ENCODE results near the gene SH3RF3. TPM values are rescaled to one million over a fixed set of nuclear protein-coding genes. Genes with fewer than 3 reads are reported as not detected.
A peak's percentile ranks its signal among the peaks of the same experiment; 100 is the strongest.

SH3RF3 gene
- total RNA-seq, 2 donors from 2014 or later, result 37.4 to 61.7 TPM

DNA sequence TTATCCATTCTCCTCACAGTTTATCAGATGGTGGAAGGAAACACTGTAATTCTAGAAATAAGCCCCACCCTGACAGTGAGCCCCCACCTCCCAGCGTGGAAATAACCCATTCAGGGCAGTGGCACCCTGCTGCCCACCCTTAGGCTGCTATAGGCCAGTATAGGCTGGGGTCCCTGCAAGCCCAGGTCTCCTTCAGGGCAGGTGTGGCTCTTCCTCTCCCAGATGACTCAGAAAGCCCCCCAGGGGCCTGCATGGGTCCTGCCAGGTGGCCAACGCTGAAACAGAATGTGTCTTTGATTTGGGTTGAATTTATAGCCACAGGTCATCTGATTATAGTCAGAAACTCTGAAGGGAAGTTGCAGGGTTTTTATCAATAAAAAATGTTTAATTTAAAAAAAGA, 136.4 kb downstream of the SH3RF3 start:
- no peak for ATAC-seq (ENCODE audit: insufficient number of reproducible peaks, low FRiP score, low read depth)
- no peaks in the 10 kb centered on the region for H3K9me3 ChIP-seq
- no peaks in the 10 kb centered on the region for H3K27me3 ChIP-seq (replicated peaks; ENCODE audit: insufficient read depth)
- H3K27ac ChIP-seq, result peak overlapping the region; percentile 11 to 39
- DNase-seq (ENCODE audit: low spot score), result no peak
- H3K4me3 ChIP-seq, result no peak overlapping the region
- peaks cover 23 to 44% of the 10 kb centered on the region in 2 donors for H3K4me1 ChIP-seq (ENCODE audit: control insufficient read depth in 1 of 2, low read depth in 2 of 2)
- TF ChIP-seq, protein P1, sequence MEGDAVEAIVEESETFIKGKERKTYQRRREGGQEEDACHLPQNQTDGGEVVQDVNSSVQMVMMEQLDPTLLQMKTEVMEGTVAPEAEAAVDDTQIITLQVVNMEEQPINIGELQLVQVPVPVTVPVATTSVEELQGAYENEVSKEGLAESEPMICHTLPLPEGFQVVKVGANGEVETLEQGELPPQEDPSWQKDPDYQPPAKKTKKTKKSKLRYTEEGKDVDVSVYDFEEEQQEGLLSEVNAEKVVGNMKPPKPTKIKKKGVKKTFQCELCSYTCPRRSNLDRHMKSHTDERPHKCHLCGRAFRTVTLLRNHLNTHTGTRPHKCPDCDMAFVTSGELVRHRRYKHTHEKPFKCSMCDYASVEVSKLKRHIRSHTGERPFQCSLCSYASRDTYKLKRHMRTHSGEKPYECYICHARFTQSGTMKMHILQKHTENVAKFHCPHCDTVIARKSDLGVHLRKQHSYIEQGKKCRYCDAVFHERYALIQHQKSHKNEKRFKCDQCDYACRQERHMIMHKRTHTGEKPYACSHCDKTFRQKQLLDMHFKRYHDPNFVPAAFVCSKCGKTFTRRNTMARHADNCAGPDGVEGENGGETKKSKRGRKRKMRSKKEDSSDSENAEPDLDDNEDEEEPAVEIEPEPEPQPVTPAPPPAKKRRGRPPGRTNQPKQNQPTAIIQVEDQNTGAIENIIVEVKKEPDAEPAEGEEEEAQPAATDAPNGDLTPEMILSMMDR (IDR thresholded peaks at IDR 0.05), result no peak
- no peaks in the 10 kb centered on the region for H3K36me3 ChIP-seq

DNA sequence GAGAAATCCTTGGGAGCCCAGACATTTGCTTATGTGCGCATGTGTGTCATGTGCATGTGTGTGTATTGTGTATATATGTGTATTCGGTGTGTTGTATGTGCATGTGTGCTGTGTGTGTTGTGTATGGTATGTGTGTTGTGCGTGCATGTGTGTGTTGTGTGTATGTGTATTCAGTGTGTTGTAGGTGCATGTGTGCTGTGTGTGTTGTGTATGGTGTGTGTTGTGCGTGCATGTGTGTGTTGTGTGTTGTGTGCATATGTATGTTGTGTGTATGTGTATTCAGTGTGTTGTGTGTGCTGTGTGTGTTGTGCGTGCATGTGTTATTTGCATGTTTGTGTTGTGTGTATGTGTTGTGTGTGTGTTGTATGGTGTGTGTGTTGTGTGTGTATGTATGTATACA, 136.9 kb downstream of the SH3RF3 start:
- Histone ChIP-seq H3K36me3 (no peaks in the 10 kb centered on the region), H3K27me3 (replicated peaks; ENCODE audit: insufficient read depth) (no peaks in the 10 kb centered on the region), H3K4me1 (ENCODE audit: control insufficient read depth in 1 of 2, low read depth in 2 of 2) (peaks cover 23 to 46% of the 10 kb centered on the region in 2 donors), H3K4me3 (no peak overlapping the region), H3K27ac (no peak overlapping the region), H3K9me3 (no peaks in the 10 kb centered on the region)
- DNase-seq (ENCODE audit: low spot score), result no peak
- TF ChIP-seq, protein P1 (IDR thresholded peaks at IDR 0.05), result no peak
- no peak for ATAC-seq (ENCODE audit: insufficient number of reproducible peaks, low FRiP score, low read depth)

DNA sequence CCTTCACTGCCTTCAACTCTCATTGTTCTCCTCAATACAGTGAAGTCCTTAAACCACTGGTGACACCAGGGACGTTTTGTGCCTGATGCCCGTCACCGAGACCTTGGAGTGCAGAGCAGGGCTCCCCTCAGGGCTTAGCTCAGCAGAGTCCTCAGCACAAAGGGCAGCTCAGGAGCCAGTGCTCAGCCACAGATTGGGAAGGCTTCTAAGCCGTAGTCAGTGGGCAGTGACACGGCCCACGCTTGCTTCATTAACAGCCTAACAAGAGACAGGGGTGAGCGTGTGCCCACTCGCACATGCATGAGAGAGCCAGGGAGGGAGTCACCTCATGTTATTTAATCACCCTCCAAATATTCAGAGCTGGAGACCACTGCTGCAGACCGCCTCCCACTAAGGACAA, 137.5 kb downstream of the SH3RF3 start:
- TF ChIP-seq, protein P1 (IDR thresholded peaks at IDR 0.05), result no peak
- H3K4me3 ChIP-seq, result no peak overlapping the region
- peaks cover 23 to 51% of the 10 kb centered on the region in 2 donors for H3K4me1 ChIP-seq (ENCODE audit: control insufficient read depth in 1 of 2, low read depth in 2 of 2)
- no peaks in the 10 kb centered on the region for H3K36me3 ChIP-seq
- H3K27ac ChIP-seq, result no peak overlapping the region
- no peak for DNase-seq (ENCODE audit: low spot score)
- no peaks in the 10 kb centered on the region for H3K9me3 ChIP-seq
- ATAC-seq (ENCODE audit: insufficient number of reproducible peaks, low FRiP score, low read depth), result no peak
- H3K27me3 ChIP-seq (replicated peaks; ENCODE audit: insufficient read depth), result no peaks in the 10 kb centered on the region

DNA sequence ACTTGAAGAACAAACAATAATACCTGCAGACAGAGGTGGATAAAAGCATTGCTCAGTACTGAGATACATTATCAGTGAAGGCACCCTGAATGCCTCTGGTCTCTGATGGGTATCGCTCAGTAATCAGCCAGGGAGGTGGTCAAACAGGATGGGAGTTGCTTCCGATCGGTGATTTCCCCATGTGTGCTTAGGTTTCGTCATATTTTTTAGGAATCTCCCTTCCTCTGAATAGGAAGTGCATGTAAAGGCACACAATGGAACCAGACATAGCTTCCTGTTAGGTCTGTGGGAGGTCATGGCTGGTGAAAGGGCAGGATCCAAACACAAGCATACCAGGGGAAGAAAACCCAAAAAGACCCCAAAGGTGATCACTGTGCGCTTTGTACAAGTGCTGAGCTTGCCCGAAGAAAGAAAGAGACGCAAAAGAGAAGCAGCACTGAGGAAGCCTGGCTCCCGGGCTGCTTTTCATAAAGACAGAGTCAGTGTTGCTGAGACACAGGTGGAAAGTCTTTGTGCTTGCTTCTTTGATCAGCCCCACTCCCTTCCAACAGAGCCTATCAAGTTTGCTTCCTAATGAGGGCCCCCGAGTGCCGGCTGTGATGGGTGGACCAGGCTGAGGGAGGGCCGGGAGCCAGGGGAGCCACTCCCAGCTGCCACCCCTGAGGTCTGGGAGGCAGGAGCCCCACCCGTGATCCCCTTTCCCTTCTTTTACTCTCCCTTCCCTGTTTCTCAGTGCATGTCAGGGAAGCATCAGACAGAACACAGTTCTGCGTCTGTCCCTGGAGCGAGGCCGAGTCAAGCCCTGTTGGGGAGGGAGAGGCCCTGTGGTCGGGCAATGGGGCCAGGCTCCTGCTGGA, 138.2 kb downstream of the SH3RF3 start:
- no peak overlapping the region for H3K4me3 ChIP-seq
- H3K27me3 ChIP-seq (replicated peaks; ENCODE audit: insufficient read depth), result no peaks in the 10 kb centered on the region
- ATAC-seq (ENCODE audit: insufficient number of reproducible peaks, low FRiP score, low read depth) (no peak), DNase-seq (ENCODE audit: low spot score) (no peak)
- H3K4me1 ChIP-seq (ENCODE audit: control insufficient read depth in 1 of 2, low read depth in 2 of 2), result peaks cover 23 to 53% of the 10 kb centered on the region in 2 donors
- H3K36me3 ChIP-seq, result no peaks in the 10 kb centered on the region
- H3K9me3 ChIP-seq, result no peaks in the 10 kb centered on the region
- TF ChIP-seq, protein P1 (IDR thresholded peaks at IDR 0.05), result no peak
- H3K27ac ChIP-seq, result no peak overlapping the region

DNA sequence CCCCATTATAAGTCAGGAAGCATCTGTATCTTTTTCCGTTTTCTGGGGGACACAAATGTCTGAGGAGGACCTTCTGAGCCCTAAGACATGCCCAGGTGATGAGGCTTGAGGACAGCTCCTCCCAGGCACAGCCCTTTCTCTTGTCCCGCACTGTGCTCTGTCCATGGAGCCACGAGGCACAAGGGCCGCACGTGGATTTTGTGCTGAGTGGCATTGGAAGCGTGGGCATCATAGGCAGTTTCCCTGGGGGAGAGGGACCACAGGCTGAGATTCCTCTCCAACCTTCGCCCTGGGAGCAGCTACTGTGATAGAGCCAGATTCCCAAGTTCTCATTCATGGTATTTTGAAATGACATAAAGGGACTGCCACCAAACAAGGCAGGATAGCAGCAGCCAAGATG, 139.9 kb downstream of the SH3RF3 start:
- TF ChIP-seq, protein P1 (IDR thresholded peaks at IDR 0.05), result no peak
- Histone ChIP-seq H3K4me1 (ENCODE audit: control insufficient read depth in 1 of 2, low read depth in 2 of 2) (peaks cover 19 to 48% of the 10 kb centered on the region in 2 donors), H3K27ac (no peak overlapping the region), H3K4me3 (no peak overlapping the region), H3K27me3 (replicated peaks; ENCODE audit: insufficient read depth) (no peaks in the 10 kb centered on the region), H3K36me3 (no peaks in the 10 kb centered on the region), H3K9me3 (no peaks in the 10 kb centered on the region)
- DNase-seq (ENCODE audit: low spot score), result no peak
- no peak for ATAC-seq (ENCODE audit: insufficient number of reproducible peaks, low FRiP score, low read depth)

All from thoracic aorta (tissue), 2 donors.